K562 (cell line): Measurements from ENCODE around the gene USH2A. TPM values are rescaled to one million over a fixed set of nuclear protein-coding genes. Genes with fewer than 3 reads are reported as not detected.

Experiments
- ATAC-seq: fragments of 200-7000 bp; cut with Tn5 transposase; 3 replicates; pipeline ENCODE4 v1.9.1; 2020; ENCODE audit warnings: moderate library complexity
- BruUV-seq: library from RNA; stranded (reverse); fragments of 400-500 nt; replicated peaks from 2 replicates; lab custom pipeline; 2021; lab: Mats Ljungman, UMichigan
- CTCF ChIA-PET: fragments of 300-600 bp; formaldehyde crosslinking; extraction: SDS; loops from one replicate; lab custom pipeline; 2021; ENCODE audit warnings: low intra/inter-chr PET ratio; lab: Yijun Ruan, JAX
- POLR2A ChIA-PET: fragments of 300-600, 350-650 bp; sonication (Branson Sonifier 250); formaldehyde crosslinking; extraction: SDS; loops from one replicate; lab custom pipeline; 2021; ENCODE audit warnings: antibody characterized with exemption, inconsistent platforms; lab: Yijun Ruan, JAX
- DNase-seq, 4 experiments: peaks; one replicate each; pipeline versions ENCODE4 v3.0.0 to v3.0.0-alpha.2; 2011 to 2018; ENCODE audit warnings: low spot score in 3 of 4, mixed read lengths in 3 of 4; ENCODE audit errors: extremely low read depth in 1 of 4
- FAIRE-seq: peaks from 2 replicates; lab custom pipeline; 2011; peaks lifted over from hg19 to GRCh38; lab: Jason Lieb, UNC
- H2AFZ ChIP-seq: 2 replicates; pipeline ENCODE4 v1.6.0; 2011; ENCODE audit warnings: low read depth, low read length, control low read depth, inconsistent platforms
- H3K27ac ChIP-seq: fragments of 200-600 bp; 3 replicates; pipeline ENCODE4 v1.8.0; 2011; ENCODE audit warnings: low read depth, mild to moderate bottlenecking, control low read depth, inconsistent platforms, low read length, moderate library complexity, mixed read lengths; ENCODE audit errors: extremely low read depth
- H3K27me3 ChIP-seq, 2 experiments: fragments of 300-600 bp in 1 of 2; 2 replicates in 1 of 2; 3 replicates in 1 of 2; pipeline versions ENCODE4 v1.6.0 to v1.8.0; 2011; ENCODE audit warnings: inconsistent platforms in 2 of 2, low read length in 2 of 2, mild to moderate bottlenecking in 1 of 2, mixed read lengths in 1 of 2, moderate library complexity in 1 of 2; ENCODE audit not compliant: control insufficient read depth in 2 of 2, insufficient read depth in 2 of 2
- H3K36me3 ChIP-seq: fragments of 300-600 bp; 3 replicates; pipeline ENCODE4 v1.8.0; 2011; ENCODE audit warnings: mild to moderate bottlenecking, low read length, inconsistent platforms; ENCODE audit not compliant: control insufficient read depth, insufficient read depth
- H3K4me1 ChIP-seq, 2 experiments: fragments of 200-600 bp in 1 of 2; replicated peaks in 1 of 2; 2 replicates in 1 of 2; 3 replicates in 1 of 2; pipeline versions ENCODE4 v1.5.1 to v1.8.0; 2011; ENCODE audit warnings: inconsistent platforms in 2 of 2, low read length in 2 of 2, mild to moderate bottlenecking in 1 of 2, mixed read lengths in 1 of 2, moderate library complexity in 1 of 2; ENCODE audit not compliant: control insufficient read depth in 2 of 2, insufficient read depth in 2 of 2
- H3K4me2 ChIP-seq: 2 replicates; pipeline ENCODE4 v1.6.1; 2011; ENCODE audit warnings: low read length, control low read depth, inconsistent platforms, mixed read lengths; ENCODE audit not compliant: insufficient read depth
- H3K4me3 ChIP-seq: fragments of 200-600 bp; sonication (generic), shearing (Covaris generic); 2 replicates; pipeline ENCODE4 v1.5.1; 2016; ENCODE audit warnings: control low read depth, inconsistent platforms
- H3K79me2 ChIP-seq: fragments of 200-600 bp; 3 replicates; pipeline ENCODE4 v1.8.0; 2011; ENCODE audit warnings: low read length, inconsistent platforms; ENCODE audit not compliant: control insufficient read depth, insufficient read depth
- H3K9ac ChIP-seq, 2 experiments: 2 replicates each; pipeline versions ENCODE4 v1.6.0 to v1.6.1; 2011; ENCODE audit warnings: low read depth in 2 of 2, low read length in 2 of 2, control low read depth in 1 of 2, inconsistent platforms in 1 of 2, mild to moderate bottlenecking in 1 of 2, mixed read lengths in 1 of 2; ENCODE audit not compliant: insufficient read depth in 1 of 2
- H3K9me1 ChIP-seq: one replicate; pipeline ENCODE4 v1.6.0; 2011; ENCODE audit warnings: inconsistent platforms, mild to moderate bottlenecking, low read length, moderate library complexity; ENCODE audit not compliant: control insufficient read depth, insufficient read depth
- H3K9me3 ChIP-seq: replicated peaks from 2 replicates; pipeline ENCODE4 v1.5.1; 2011; ENCODE audit warnings: low read depth, low read length, inconsistent platforms; ENCODE audit not compliant: control insufficient read depth, insufficient read depth
- H4K20me1 ChIP-seq: replicated peaks from 2 replicates; pipeline ENCODE4 v1.6.1; 2011; ENCODE audit warnings: low read length, inconsistent platforms, mixed read lengths; ENCODE audit not compliant: control insufficient read depth, insufficient read depth
- BRCA1 ChIP-seq, 2 experiments: fragments of 450-650 bp in 1 of 2; sonication (generic) in 1 of 2; formaldehyde crosslinking in 1 of 2; IDR thresholded peaks; 2 replicates each; pipeline versions ENCODE4 v1.5.0 to v1.6.1; 2017 to 2020; ENCODE audit warnings: mild to moderate bottlenecking in 1 of 2, missing genetic modification reagents in 1 of 2
- FOXA1 ChIP-seq: fragments of 450-650 bp; IDR thresholded peaks from 2 replicates; pipeline ENCODE4 v1.6.1; 2016; ENCODE audit warnings: mild to moderate bottlenecking, borderline replicate concordance
- FOXM1 ChIP-seq, 2 experiments: fragments of 450-650 bp in 1 of 2; sonication (generic) in 1 of 2; formaldehyde crosslinking in 1 of 2; IDR thresholded peaks; 2 replicates each; pipeline versions ENCODE4 v1.6.1 to v1.9.0; 2017 to 2022; ENCODE audit warnings: low read depth in 2 of 2, mild to moderate bottlenecking in 2 of 2, missing genetic modification reagents in 1 of 2, moderate library complexity in 1 of 2
- GABPB1 ChIP-seq: sonication (generic); formaldehyde crosslinking; IDR thresholded peaks from 2 replicates; pipeline ENCODE4 v1.8.0; 2022; ENCODE audit warnings: mild to moderate bottlenecking, missing genetic modification reagents
- GATA2 ChIP-seq: sonication (generic); formaldehyde crosslinking; IDR thresholded peaks from 2 replicates; pipeline ENCODE4 v1.4.0; 2020; ENCODE audit warnings: mild to moderate bottlenecking, missing genetic modification reagents
- HIVEP1 ChIP-seq: fragments of 250-450 bp; sonication (Bioruptor Pico); IDR thresholded peaks from 2 replicates; pipeline ENCODE4 v1.4.0; 2020; ENCODE audit warnings: mild to moderate bottlenecking
- MTA2 ChIP-seq: fragments of 450-650 bp; IDR thresholded peaks from 2 replicates; pipeline ENCODE4 v1.6.1; 2016; ENCODE audit warnings: low read depth
- NFE2 ChIP-seq: IDR thresholded peaks from 2 replicates; pipeline ENCODE4 v1.6.1; 2014; ENCODE audit warnings: antibody characterized with exemption, low read depth
- SMAD1 ChIP-seq: fragments of 150-350 bp; IDR thresholded peaks from 2 replicates; pipeline ENCODE4 v1.6.1; 2014; ENCODE audit warnings: low read length, low read depth; ENCODE audit not compliant: partially characterized antibody
- XRCC4 ChIP-seq: IDR thresholded peaks from one replicate; pipeline ENCODE4 v1.6.1; 2011; ENCODE audit not compliant: insufficient read depth, insufficient read length; ENCODE audit errors: extremely low read depth
- ZNF695 ChIP-seq: fragments of 450-650 bp; formaldehyde crosslinking; IDR thresholded peaks from 2 replicates; pipeline ENCODE4 v1.4.0; 2020; ENCODE audit warnings: mild to moderate bottlenecking, moderate library complexity
- ZNF696 ChIP-seq: fragments of 250-450 bp; sonication (Bioruptor Pico); conservative IDR thresholded peaks from 2 replicates; pipeline ENCODE4 v1.4.0; 2020; ENCODE audit warnings: mild to moderate bottlenecking, moderate library complexity
- ZNF699 ChIP-seq: fragments of 250-450 bp; sonication (Bioruptor Pico); IDR thresholded peaks from 2 replicates; pipeline ENCODE4 v1.8.0; 2021; ENCODE audit warnings: mild to moderate bottlenecking, moderate library complexity; ENCODE audit not compliant: insufficient replicate concordance
- ZNF830 ChIP-seq: fragments of 250-450 bp; sonication (Bioruptor Pico); IDR thresholded peaks from 2 replicates; pipeline ENCODE4 v1.5.0; 2021; ENCODE audit warnings: mild to moderate bottlenecking
- WGBS: fragments of 100-300 bp; shearing (Covaris generic); methylation state at CpG from one replicate; pipeline ENCODE4 v1.1.6; 2016; ENCODE audit warnings: low coverage, mixed read lengths; ENCODE audit not compliant: insufficient coverage; ENCODE audit errors: missing lambda C conversion rate; 5-methylcytosine and 5-hydroxymethylcytosine counted together
- in situ Hi-C: fragments of 300-500 bp; cut with MboI; formaldehyde crosslinking; loops from 4 replicates; pipeline ENCODE4 v1.15.0; 2018; ENCODE audit warnings: inconsistent platforms, mixed read lengths
- intact Hi-C: fragments of 100-400 bp; cut with micrococcal nuclease; formaldehyde crosslinking; loops from 2 replicates; pipeline ENCODE4 v1.14.2; 2022
- polyA plus RNA-seq, 8 experiments: library from polyadenylated mRNA; depleted of rRNA in 4 of 8; stranded (reverse) in 5 of 8; unstranded in 3 of 8; fragments of >200 nt; fragmentation: Nextera tagmentation in 2 of 8; fragmentation: Illumina TruSeq in 1 of 8; extraction: Ambion mirVana in 2 of 8; extraction: Trizol in 1 of 8; gene quantifications; 2 replicates each; pipeline versions ENCODE4 v1.2.1 to v1.2.3, GENCODE V29; 2011 to 2014; ENCODE audit warnings: inconsistent platforms in 1 of 8, missing spikeins in 1 of 8
- total RNA-seq, 7 experiments: library from RNA; depleted of rRNA in 6 of 7; stranded (reverse); fragments of >200 nt in 6 of 7; fragmentation: Illumina TruSeq in 2 of 7; extraction: Trizol in 2 of 7; gene quantifications; 2 replicates each; pipeline versions ENCODE4 v1.2.1 to v1.2.3, GENCODE V29; 2011 to 2021; ENCODE audit warnings: low replicate concordance in 1 of 7
- TF ChIP-seq, protein P1 (sequence below): fragments of 250-450 bp; sonication (Bioruptor Pico); IDR thresholded peaks from 2 replicates; pipeline ENCODE4 v1.5.0; 2021
- TF ChIP-seq, protein P2 (sequence below): fragments of 250-450 bp; sonication (Bioruptor Pico); IDR thresholded peaks from 2 replicates; pipeline ENCODE4 v1.8.0; 2021; ENCODE audit warnings: moderate library complexity, mild to moderate bottlenecking, inconsistent platforms
- TF ChIP-seq, protein P3 (sequence below): fragments of 250-450 bp; sonication (Bioruptor Pico); IDR thresholded peaks from 2 replicates; pipeline ENCODE4 v1.4.0; 2020; ENCODE audit warnings: mild to moderate bottlenecking, moderate library complexity

USH2A gene
- total and polyA plus RNA-seq, 9 of the 15 experiments (the other 6 are each of a cell fraction or from before 2014, with no cell fraction given): under 0.01 TPM; not detected in 7

DNA sequence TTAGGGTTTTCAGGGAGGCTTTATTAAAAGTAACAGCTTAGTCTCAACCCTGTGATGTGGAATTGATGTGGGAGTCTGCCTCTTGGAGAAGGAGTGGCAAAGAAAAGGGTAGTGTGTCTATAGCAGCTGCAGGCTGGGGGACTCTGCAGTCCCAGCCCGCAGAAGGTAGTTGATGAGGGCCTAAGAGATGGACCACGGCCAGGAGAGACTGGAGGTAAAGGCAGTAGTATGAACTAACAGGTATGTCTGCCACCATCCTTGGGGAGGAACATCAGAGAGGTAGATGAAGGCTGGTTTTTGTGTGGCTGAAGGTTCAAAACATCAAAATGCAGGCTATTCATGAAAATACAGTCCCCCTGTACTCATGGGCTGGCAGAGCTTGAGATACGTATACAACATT is 744.0 kb downstream of the USH2A start:
- Histone ChIP-seq H3K4me3 (no peak overlapping the region), H3K4me2 (no peak overlapping the region), H3K9me1 (no peaks in the 10 kb centered on the region), H3K27me3 (no peaks in the 10 kb centered on the region), H3K36me3 (no peaks in the 10 kb centered on the region), H2AFZ (no peak overlapping the region), H3K9me3 (no peaks in the 10 kb centered on the region), H3K27ac (no peak overlapping the region), H3K9ac (no peak overlapping the region), H4K20me1 (no peaks in the 10 kb centered on the region), H3K4me1 (no peaks in the 10 kb centered on the region), H3K79me2 (no peaks in the 10 kb centered on the region)
- 0% methylated on average over 3 of the region's 3 CpGs for WGBS
- ChIA-PET POLR2A (no interaction called here), CTCF (interaction anchor here (0.6 kb wide), 1 partner anchor 161 kb away, joined by 3 read pairs; no protein-coding TSS in a partner anchor)
- intact Hi-C loops (no loop called here), in situ Hi-C loops (no loop called here)
- no TSS peak for BruUV-seq
- DNase-seq (no peak), ATAC-seq (no peak), FAIRE-seq (no peak)
- no peak for TF ChIP-seq GABPB1 (CRISPR knock-in tag)
- no peak for TF ChIP-seq HIVEP1 (CRISPR knock-in tag)
- TF ChIP-seq ZNF695 (CRISPR knock-in tag): no peak
- no peak for TF ChIP-seq ZNF696 (CRISPR knock-in tag)
- TF ChIP-seq, protein P1, sequence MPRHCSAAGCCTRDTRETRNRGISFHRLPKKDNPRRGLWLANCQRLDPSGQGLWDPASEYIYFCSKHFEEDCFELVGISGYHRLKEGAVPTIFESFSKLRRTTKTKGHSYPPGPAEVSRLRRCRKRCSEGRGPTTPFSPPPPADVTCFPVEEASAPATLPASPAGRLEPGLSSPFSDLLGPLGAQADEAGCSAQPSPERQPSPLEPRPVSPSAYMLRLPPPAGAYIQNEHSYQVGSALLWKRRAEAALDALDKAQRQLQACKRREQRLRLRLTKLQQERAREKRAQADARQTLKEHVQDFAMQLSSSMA (CRISPR knock-in tag): no peak
- no peak for TF ChIP-seq BRCA1 (IDR thresholded peaks at IDR 0.05)
- no peak for TF ChIP-seq BRCA1 (CRISPR knock-in tag; IDR thresholded peaks at IDR 0.05)
- no peak for TF ChIP-seq NFE2
- TF ChIP-seq FOXM1 (IDR thresholded peaks at IDR 0.05; ENCODE audit: low read depth): no peak
- no peak for TF ChIP-seq FOXM1 (CRISPR knock-in tag; IDR thresholded peaks at IDR 0.05; ENCODE audit: low read depth)
- no peak for TF ChIP-seq MTA2
- no peak for TF ChIP-seq FOXA1
- TF ChIP-seq, protein P2, sequence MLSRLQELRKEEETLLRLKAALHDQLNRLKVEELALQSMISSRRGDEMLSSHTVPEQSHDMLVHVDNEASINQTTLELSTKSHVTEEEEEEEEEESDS (CRISPR knock-in tag): no peak
- no peak for TF ChIP-seq GATA2 (CRISPR knock-in tag)
- TF ChIP-seq SMAD1: no peak
- no peak for TF ChIP-seq XRCC4
- TF ChIP-seq ZNF699 (CRISPR knock-in tag): no peak
- TF ChIP-seq, protein P3, sequence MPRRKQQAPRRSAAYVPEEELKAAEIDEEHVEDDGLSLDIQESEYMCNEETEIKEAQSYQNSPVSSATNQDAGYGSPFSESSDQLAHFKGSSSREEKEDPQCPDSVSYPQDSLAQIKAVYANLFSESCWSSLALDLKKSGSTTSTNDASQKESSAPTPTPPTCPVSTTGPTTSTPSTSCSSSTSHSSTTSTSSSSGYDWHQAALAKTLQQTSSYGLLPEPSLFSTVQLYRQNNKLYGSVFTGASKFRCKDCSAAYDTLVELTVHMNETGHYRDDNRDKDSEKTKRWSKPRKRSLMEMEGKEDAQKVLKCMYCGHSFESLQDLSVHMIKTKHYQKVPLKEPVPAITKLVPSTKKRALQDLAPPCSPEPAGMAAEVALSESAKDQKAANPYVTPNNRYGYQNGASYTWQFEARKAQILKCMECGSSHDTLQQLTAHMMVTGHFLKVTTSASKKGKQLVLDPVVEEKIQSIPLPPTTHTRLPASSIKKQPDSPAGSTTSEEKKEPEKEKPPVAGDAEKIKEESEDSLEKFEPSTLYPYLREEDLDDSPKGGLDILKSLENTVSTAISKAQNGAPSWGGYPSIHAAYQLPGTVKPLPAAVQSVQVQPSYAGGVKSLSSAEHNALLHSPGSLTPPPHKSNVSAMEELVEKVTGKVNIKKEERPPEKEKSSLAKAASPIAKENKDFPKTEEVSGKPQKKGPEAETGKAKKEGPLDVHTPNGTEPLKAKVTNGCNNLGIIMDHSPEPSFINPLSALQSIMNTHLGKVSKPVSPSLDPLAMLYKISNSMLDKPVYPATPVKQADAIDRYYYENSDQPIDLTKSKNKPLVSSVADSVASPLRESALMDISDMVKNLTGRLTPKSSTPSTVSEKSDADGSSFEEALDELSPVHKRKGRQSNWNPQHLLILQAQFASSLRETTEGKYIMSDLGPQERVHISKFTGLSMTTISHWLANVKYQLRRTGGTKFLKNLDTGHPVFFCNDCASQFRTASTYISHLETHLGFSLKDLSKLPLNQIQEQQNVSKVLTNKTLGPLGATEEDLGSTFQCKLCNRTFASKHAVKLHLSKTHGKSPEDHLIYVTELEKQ (CRISPR knock-in tag): no peak
- no peak for TF ChIP-seq ZNF830 (CRISPR knock-in tag)
